HFFc6 (cell line): ENCODE measurements around the gene C1D. TPM values are rescaled to one million over a fixed set of nuclear protein-coding genes. Genes with fewer than 3 reads are reported as not detected.
"Not testable (repeated sequence)": the region's sequence is repeated elsewhere in the genome, so short reads cannot be mapped to it uniquely, and the experiment has no call there.

ENCODE experiments used
- DNase-seq: peaks from one replicate; pipeline ENCODE4 v3.0.0-alpha.2; 2018
- H3K27ac Mint-ChIP-seq: 2 replicates; pipeline ENCODE4 v1.8.0; 2020; ENCODE audit warnings: mild to moderate bottlenecking, mixed read lengths
- H3K27me3 Mint-ChIP-seq: 2 replicates; pipeline ENCODE4 v1.8.0; 2021; ENCODE audit warnings: mild to moderate bottlenecking, moderate library complexity, mixed read lengths; ENCODE audit not compliant: insufficient read depth
- H3K36me3 Mint-ChIP-seq: 2 replicates; pipeline ENCODE4 v1.8.0; 2021; ENCODE audit warnings: low read depth, mixed read lengths
- H3K4me1 Mint-ChIP-seq: 2 replicates; pipeline ENCODE4 v1.8.0; 2020; ENCODE audit warnings: low read depth, mixed read lengths
- H3K4me3 Mint-ChIP-seq: 2 replicates; pipeline ENCODE4 v1.8.0; 2020; ENCODE audit warnings: mild to moderate bottlenecking, moderate library complexity, mixed read lengths
- H3K9me3 Mint-ChIP-seq: 2 replicates; pipeline ENCODE4 v1.8.0; 2020; ENCODE audit warnings: mild to moderate bottlenecking, mixed read lengths
- CTCF ChIP-seq: fragments of 200-600 bp; sonication (generic); IDR thresholded peaks from 2 replicates; pipeline ENCODE4 v1.5.0; 2021; ENCODE audit warnings: antibody characterized with exemption, mild to moderate bottlenecking
- total RNA-seq, 6 experiments: library from RNA; stranded (reverse); fragmentation: NEBNext Ultra II Directional; extraction: Animal tissue kit (Norgen Biotek cat#: 25700); gene quantifications; 2 replicates in 1 of 6; 3 replicates in 5 of 6; pipeline ENCODE4 v1.2.3, GENCODE V29; 2021

The C1D gene
- total RNA-seq, 6 experiments from 2014 or later = 15.8 to 19.9 (median 18.1) TPM

- H3K4me3 Mint-ChIP-seq = no peak overlapping the region
- no peak overlapping the region for H3K27ac Mint-ChIP-seq
- H3K36me3 Mint-ChIP-seq = no peaks in the 10 kb centered on the region
- peaks cover 10% of the 10 kb centered on the region for H3K27me3 Mint-ChIP-seq
- H3K9me3 Mint-ChIP-seq = no peaks in the 10 kb centered on the region
- TF ChIP-seq CTCF = no peak
- no peaks in the 10 kb centered on the region for H3K4me1 Mint-ChIP-seq
- no peak for DNase-seq
Observed at GRCh38 chr2:68083346-68083745, 20.5 kb upstream of the C1D start.

GRCh38 chr2:68074050-68074449, 11.2 kb upstream of the C1D start:
- no peak for TF ChIP-seq CTCF
- no peak overlapping the region for H3K27ac Mint-ChIP-seq

GRCh38 chr2:68063797-68064646, 1.2 kb upstream of the C1D start:
- not testable (repeated sequence) for H3K27ac Mint-ChIP-seq, H3K4me3 Mint-ChIP-seq, H3K36me3 Mint-ChIP-seq, H3K27me3 Mint-ChIP-seq, DNase-seq
- Mint-ChIP-seq H3K9me3 (peaks cover 16% of the 10 kb centered on the region), H3K4me1 (peaks cover 29% of the 10 kb centered on the region)

More at GRCh38 chr2:68074050-68074449, 11.2 kb upstream of the C1D start:
- Mint-ChIP-seq H3K9me3 (no peaks in the 10 kb centered on the region), H3K4me1 (no peaks in the 10 kb centered on the region), H3K4me3 (no peak overlapping the region), H3K27me3 (peaks cover 22% of the 10 kb centered on the region), H3K36me3 (no peaks in the 10 kb centered on the region)
- no peak for DNase-seq

- H3K27ac Mint-ChIP-seq = peak overlapping the region; percentile 54
- DNase-seq = no peak
- no peaks in the 10 kb centered on the region for H3K9me3 Mint-ChIP-seq
- TF ChIP-seq CTCF = no peak
- peaks cover 4% of the 10 kb centered on the region; the same call in 1 of the 2 replicates for H3K36me3 Mint-ChIP-seq
- peaks cover 44% of the 10 kb centered on the region for H3K4me1 Mint-ChIP-seq
- H3K4me3 Mint-ChIP-seq = peak overlapping the region; percentile 29
- H3K27me3 Mint-ChIP-seq = no peaks in the 10 kb centered on the region; the same call in none of the 2 replicates
Observed at GRCh38 chr2:68060652-68061051, 2.2 kb downstream of the C1D start.

GRCh38 chr2:68059784-68060525, 2.8 kb downstream of the C1D start:
- peak; percentile 68 for DNase-seq
- Mint-ChIP-seq H3K4me1 (peaks cover 50% of the 10 kb centered on the region), H3K36me3 (peaks cover 4% of the 10 kb centered on the region; the same call in 1 of the 2 replicates), H3K9me3 (no peaks in the 10 kb centered on the region), H3K4me3 (peak overlapping the region; percentile 26), H3K27me3 (no peaks in the 10 kb centered on the region; the same call in none of the 2 replicates), H3K27ac (peak overlapping the region; percentile 69)
- TF ChIP-seq CTCF = no peak
